Smooth muscle cell (in vitro differentiated cells): Measurements from ENCODE around the gene ANKDD1A. TPM values are rescaled to one million over a fixed set of nuclear protein-coding genes. Genes with fewer than 3 reads are reported as not detected.
A peak's percentile ranks its signal among the peaks of the same experiment; 100 is the strongest.

Source experiments
- DNase-seq: peaks from one replicate; lab custom pipeline; 2025; ENCODE audit not compliant: unreplicated experiment; lab: John Stamatoyannopoulos, UW
- H2AFZ ChIP-seq: fragments of 200-600 bp; sonication (generic); 2 replicates; pipeline ENCODE4 v1.6.0; 2016; ENCODE audit warnings: antibody characterized with exemption, low read depth, mild to moderate bottlenecking
- H3F3A ChIP-seq: fragments of 200-600 bp; sonication (generic); 2 replicates; pipeline ENCODE4 v1.6.0; 2017; ENCODE audit warnings: antibody characterized with exemption, low read depth
- H3K27ac ChIP-seq: fragments of 200-600 bp; sonication (generic); 2 replicates; pipeline ENCODE4 v1.5.1; 2016; ENCODE audit warnings: low read depth, mild to moderate bottlenecking
- H3K27me3 ChIP-seq: fragments of 200-600 bp; sonication (generic); 2 replicates; pipeline ENCODE4 v1.6.1; 2016; ENCODE audit warnings: low read depth, mild to moderate bottlenecking
- H3K36me3 ChIP-seq: fragments of 200-600 bp; sonication (generic); 2 replicates; pipeline ENCODE4 v1.5.1; 2016; ENCODE audit warnings: low read depth
- H3K4me1 ChIP-seq: fragments of 200-600 bp; sonication (generic); 2 replicates; pipeline ENCODE4 v1.5.1; 2016; ENCODE audit warnings: low read depth
- H3K4me2 ChIP-seq: fragments of 200-600 bp; sonication (generic); 2 replicates; pipeline ENCODE4 v1.6.0; 2016; ENCODE audit warnings: mild to moderate bottlenecking
- H3K4me3 ChIP-seq: fragments of 200-600 bp; sonication (generic); 2 replicates; pipeline ENCODE4 v1.5.1; 2016; ENCODE audit warnings: mild to moderate bottlenecking
- H3K79me2 ChIP-seq: fragments of 200-600 bp; sonication (generic); 2 replicates; pipeline ENCODE4 v1.6.0; 2016; ENCODE audit warnings: low read depth, mild to moderate bottlenecking
- H3K9ac ChIP-seq: fragments of 200-600 bp; sonication (generic); 2 replicates; pipeline ENCODE4 v1.6.0; 2016; ENCODE audit warnings: low read depth
- H3K9me3 ChIP-seq: fragments of 200-600 bp; sonication (generic); replicated peaks from 2 replicates; pipeline ENCODE4 v1.5.1; 2016; ENCODE audit warnings: low read depth
- H4K20me1 ChIP-seq: fragments of 200-600 bp; sonication (generic); 2 replicates; pipeline ENCODE4 v1.6.0; 2016; ENCODE audit warnings: low read depth
- CTCF ChIP-seq: fragments of 200-600 bp; sonication (generic); IDR thresholded peaks from 2 replicates; pipeline ENCODE4 v1.5.1; 2017; ENCODE audit warnings: borderline replicate concordance, mild to moderate bottlenecking, antibody characterized with exemption; ENCODE audit not compliant: insufficient read depth, poor library complexity, severe bottlenecking
- WGBS: methylation state at CpG from one replicate; pipeline ENCODE4 v1.1.7; 2016; ENCODE audit warnings: low lambda C conversion rate; 5-methylcytosine and 5-hydroxymethylcytosine counted together
- polyA plus RNA-seq: library from polyadenylated mRNA; unstranded; fragments of >200 nt; fragmentation: Nextera tagmentation; extraction: Ambion mirVana; gene quantifications from 2 replicates; pipeline ENCODE4 v1.2.1, GENCODE V29; 2016
- total RNA-seq: library from RNA; depleted of rRNA; stranded (reverse); fragments of >200 nt; gene quantifications from 2 replicates; pipeline ENCODE4 v1.2.3, GENCODE V29; 2014

ANKDD1A gene
- total and polyA plus RNA-seq, 2 experiments from 2014 or later, result 1.3 to 2.8 TPM

GRCh38 chr15:64894395-64895056 lies 17.2 kb upstream of the ANKDD1A start:
- Histone ChIP-seq H3K9ac (peak overlapping the region; percentile 76), H3K4me2 (peak overlapping the region; percentile 87), H3K79me2 (no peaks in the 10 kb centered on the region), H3K27ac (peak overlapping the region; percentile 81), H3K4me3 (peak overlapping the region; percentile 43), H3K9me3 (no peaks in the 10 kb centered on the region), H4K20me1 (no peaks in the 10 kb centered on the region), H3K36me3 (no peaks in the 10 kb centered on the region), H3K4me1 (peaks cover 44% of the 10 kb centered on the region), H3K27me3 (no peaks in the 10 kb centered on the region), H2AFZ (peak overlapping the region; percentile 73), H3F3A (peaks cover 39% of the 10 kb centered on the region)
- WGBS, result 36% methylated on average over 18 of the region's 20 CpGs
- no peak for DNase-seq
- no peak for TF ChIP-seq CTCF

GRCh38 chr15:64895285-64896065 lies 16.2 kb upstream of the ANKDD1A start:
- Histone ChIP-seq H4K20me1 (no peaks in the 10 kb centered on the region), H3K4me1 (peaks cover 44% of the 10 kb centered on the region), H3K27me3 (no peaks in the 10 kb centered on the region), H3K79me2 (no peaks in the 10 kb centered on the region), H2AFZ (no peak overlapping the region), H3K36me3 (no peaks in the 10 kb centered on the region), H3K9ac (no peak overlapping the region), H3K27ac (peak overlapping the region; percentile 48), H3K4me2 (peak overlapping the region; percentile 87), H3K9me3 (no peaks in the 10 kb centered on the region), H3F3A (peaks cover 39% of the 10 kb centered on the region), H3K4me3 (no peak overlapping the region)
- no peak for DNase-seq
- WGBS, result 50% methylated on average over 5 of the region's 6 CpGs
- TF ChIP-seq CTCF, result no peak

- Histone ChIP-seq H3K79me2 (no peaks in the 10 kb centered on the region), H3F3A (peaks cover 39% of the 10 kb centered on the region), H4K20me1 (no peaks in the 10 kb centered on the region), H2AFZ (no peak overlapping the region), H3K4me1 (peaks cover 44% of the 10 kb centered on the region), H3K27ac (peak overlapping the region; percentile 61), H3K9me3 (no peaks in the 10 kb centered on the region), H3K27me3 (no peaks in the 10 kb centered on the region), H3K4me2 (peak overlapping the region; percentile 63), H3K4me3 (no peak overlapping the region), H3K36me3 (no peaks in the 10 kb centered on the region), H3K9ac (no peak overlapping the region)
- WGBS, result over 99% methylated on average over 6 of the region's 6 CpGs
- no peak for DNase-seq
- no peak for TF ChIP-seq CTCF
These were observed 15.2 kb upstream of the ANKDD1A start for GRCh38 chr15:64896371-64897069.
